ENCODE measurements around the gene CRELD2.

DNA sequence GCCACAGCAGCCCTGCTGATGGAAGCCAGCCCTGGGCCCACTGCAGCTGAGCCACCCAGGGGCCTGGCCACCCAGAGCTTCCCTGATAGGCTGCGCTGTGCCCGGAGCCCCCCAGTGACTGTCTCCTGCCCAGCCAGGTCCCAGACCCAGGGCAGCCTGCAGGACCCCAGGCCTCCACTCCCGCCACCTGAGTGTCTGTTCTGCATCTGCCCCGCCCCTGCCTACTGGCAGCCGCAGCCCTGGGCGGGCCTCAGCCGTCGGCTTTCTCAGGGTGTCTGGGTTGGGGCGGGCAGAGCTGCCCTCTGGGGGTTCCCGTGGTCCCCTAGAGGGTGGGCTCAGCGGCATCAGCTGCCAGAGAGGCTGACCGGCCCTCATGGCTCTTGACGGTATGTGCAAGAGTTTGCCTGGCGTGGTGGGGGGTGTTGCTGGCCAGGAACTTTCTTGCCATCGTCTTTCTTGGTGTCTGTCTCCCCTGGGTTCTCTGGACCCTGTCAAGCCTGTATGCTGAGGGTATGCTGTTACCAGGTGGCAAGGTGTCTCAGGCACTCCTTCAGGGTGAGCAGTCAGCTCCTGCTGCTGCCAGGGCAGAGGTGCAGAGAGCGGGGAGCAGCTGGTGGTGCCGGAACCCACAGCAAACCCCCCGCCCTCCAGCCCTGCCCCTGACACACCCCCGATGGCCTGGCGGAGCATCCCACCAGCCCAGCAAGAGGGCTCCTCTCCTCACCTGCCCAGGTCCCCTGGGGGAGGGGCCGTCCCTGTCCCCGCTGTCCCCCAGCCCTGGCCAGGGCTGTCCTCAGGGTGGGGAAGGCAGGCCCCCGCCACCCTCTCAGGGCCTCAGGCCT, 29.9 kb downstream of the CRELD2 start:
- TF ChIP-seq POLR2A (IDR thresholded peaks at IDR 0.05; ENCODE audit: low read depth, low read length): no peak
- no peak for TF ChIP-seq POLR2AphosphoS5 (IDR thresholded peaks at IDR 0.05; ENCODE audit: low read depth, low read length)
- TF ChIP-seq TAF1 (IDR thresholded peaks at IDR 0.05; ENCODE audit: borderline replicate concordance, low read depth, low read length): no peak

Measured in GM12892 (cell line).